ENCODE data around the gene PCSK7.
A peak's percentile ranks its signal among the peaks of the same experiment; 100 is the strongest.
"Not testable (repeated sequence)": the region's sequence is repeated elsewhere in the genome, so short reads cannot be mapped to it uniquely, and the experiment has no call there.

Gene PCSK7

GRCh38 chr11:117231842-117232091, at the start of gene PCSK7:
Gene PCSK7 (minus strand): TSS chr11:117232073. CDS start chr11:117229844, 2,229 bp downstream.
- no peak for DNase-seq

- DNase-seq = no peak
Measured at GRCh38 chr11:117281159-117281558, 49.3 kb upstream of the PCSK7 start.

GRCh38 chr11:117279711-117280376, 48.0 kb upstream of the PCSK7 start:
- no peak for DNase-seq

GRCh38 chr11:117278347-117278746, 46.5 kb upstream of the PCSK7 start:
- DNase-seq = no peak

GRCh38 chr11:117273550-117274289, 41.8 kb upstream of the PCSK7 start:
- no peak for DNase-seq

GRCh38 chr11:117272175-117272574, 40.3 kb upstream of the PCSK7 start:
- not testable (repeated sequence) for DNase-seq

GRCh38 chr11:117271208-117271607, 39.3 kb upstream of the PCSK7 start:
- no peak for DNase-seq

- no peak for DNase-seq
Measured at GRCh38 chr11:117269856-117270255, 38.0 kb upstream of the PCSK7 start.

GRCh38 chr11:117265745-117266144, 33.9 kb upstream of the PCSK7 start:
- DNase-seq = no peak

- not testable (repeated sequence) for DNase-seq
Measured at GRCh38 chr11:117264624-117265323, 32.9 kb upstream of the PCSK7 start.

- no peak for DNase-seq
Measured at GRCh38 chr11:117259417-117259816, 27.5 kb upstream of the PCSK7 start.

- DNase-seq = no peak
Measured at GRCh38 chr11:117258576-117258975, 26.7 kb upstream of the PCSK7 start.

GRCh38 chr11:117256573-117256972, 24.7 kb upstream of the PCSK7 start:
- no peak for DNase-seq

GRCh38 chr11:117255966-117256365, 24.1 kb upstream of the PCSK7 start:
- DNase-seq = no peak

- no peak for DNase-seq
Measured at GRCh38 chr11:117251506-117251905, 19.6 kb upstream of the PCSK7 start.

- DNase-seq = no peak
Measured at GRCh38 chr11:117249571-117249970, 17.7 kb upstream of the PCSK7 start.

GRCh38 chr11:117248341-117248740, 16.5 kb upstream of the PCSK7 start:
- DNase-seq = peak; percentile 7

GRCh38 chr11:117239295-117239694, 7.4 kb upstream of the PCSK7 start:
- no peak for DNase-seq

- DNase-seq = no peak
Measured at GRCh38 chr11:117238221-117238620, 6.3 kb upstream of the PCSK7 start.

GRCh38 chr11:117232911-117233409, 1.1 kb upstream of the PCSK7 start:
- DNase-seq = peak; percentile 20

- peak; percentile 83 for DNase-seq
Measured at GRCh38 chr11:117232092-117232878, 412 bp upstream of the PCSK7 start, which contains the start of gene RNF214. Gene RNF214 (plus strand): TSS chr11:117232671. CDS start chr11:117234273, 1,602 bp downstream.

GRCh38 chr11:117230999-117231841, 653 bp downstream of the PCSK7 start:
- peak; percentile 24 for DNase-seq
